Panc1 (cell line): Measurements from ENCODE around the gene JAZF1. TPM values are rescaled to one million over a fixed set of nuclear protein-coding genes. Genes with fewer than 3 reads are reported as not detected.

Experiments used
- ATAC-seq: fragments of 200-7000 bp; cut with Tn5 transposase; 2 replicates; pipeline ENCODE4 v1.9.1; 2020; ENCODE audit warnings: mild to moderate bottlenecking, moderate library complexity
- BruUV-seq: library from RNA; stranded (reverse); fragments of 400-500 nt; replicated peaks from 2 replicates; lab custom pipeline; 2021; lab: Mats Ljungman, UMichigan
- CTCF ChIA-PET: fragments of 300-600 bp; sonication (Branson Sonifier 250); formaldehyde crosslinking; loops from one replicate; lab custom pipeline; 2022; ENCODE audit warnings: antibody characterized with exemption; lab: Charles Lee
- POLR2A ChIA-PET: fragments of 300-600 bp; sonication (Branson Sonifier 250); formaldehyde crosslinking; loops from one replicate; lab custom pipeline; 2022; ENCODE audit warnings: antibody characterized with exemption; lab: Charles Lee
- DNase-seq: peaks from one replicate; pipeline ENCODE4 v3.0.0-alpha.2; 2010; ENCODE audit warnings: low read depth, low spot score
- H3K27ac ChIP-seq: 2 replicates; pipeline ENCODE4 v1.5.1; 2011; ENCODE audit warnings: mild to moderate bottlenecking, low read length, inconsistent platforms
- H3K27me3 ChIP-seq: fragments of 200-500 bp; sonication (Bioruptor generic); 2 replicates; pipeline ENCODE4 v1.6.0; 2014; ENCODE audit warnings: low read length, inconsistent platforms; ENCODE audit not compliant: control insufficient read depth, insufficient read depth
- H3K36me3 ChIP-seq: fragments of 200-500 bp; sonication (Bioruptor generic); 2 replicates; pipeline ENCODE4 v1.5.1; 2014; ENCODE audit warnings: inconsistent platforms, mild to moderate bottlenecking, low read length, moderate library complexity; ENCODE audit not compliant: control insufficient read depth, insufficient read depth
- H3K4me1 ChIP-seq: 2 replicates; pipeline ENCODE4 v1.5.1; 2011; ENCODE audit warnings: inconsistent platforms, mild to moderate bottlenecking, low read length, moderate library complexity; ENCODE audit not compliant: control insufficient read depth, insufficient read depth
- H3K4me3 ChIP-seq, 2 experiments: 2 replicates each; pipeline ENCODE4 v1.5.1; 2011 to 2012; ENCODE audit warnings: low read depth in 2 of 2, low read length in 2 of 2, mild to moderate bottlenecking in 2 of 2, inconsistent platforms in 1 of 2, moderate library complexity in 1 of 2
- H3K9me3 ChIP-seq: fragments of 200-500 bp; sonication (Bioruptor generic); 2 replicates; pipeline ENCODE4 v1.5.1; 2014; ENCODE audit warnings: low read depth, mild to moderate bottlenecking, inconsistent platforms, low read length, moderate library complexity; ENCODE audit not compliant: control insufficient read depth, insufficient read depth
- POLR2AphosphoS5 ChIP-seq: IDR thresholded peaks from 2 replicates; pipeline ENCODE4 v1.6.1; 2012; ENCODE audit warnings: mild to moderate bottlenecking, low read depth, low read length, moderate library complexity
- REST ChIP-seq, 2 experiments: IDR thresholded peaks; 2 replicates each; pipeline ENCODE4 v1.6.1; 2011 to 2012; ENCODE audit warnings: low read depth in 2 of 2, control low read depth in 1 of 2, low read length in 1 of 2, mild to moderate bottlenecking in 1 of 2, moderate library complexity in 1 of 2; ENCODE audit not compliant: insufficient read depth in 1 of 2
- SIN3A ChIP-seq: IDR thresholded peaks from 2 replicates; pipeline ENCODE4 v1.6.1; 2012; ENCODE audit warnings: low read depth, mild to moderate bottlenecking, low read length, moderate library complexity, borderline replicate concordance; ENCODE audit not compliant: insufficient read depth
- TCF7L2 ChIP-seq: IDR thresholded peaks from 2 replicates; pipeline ENCODE4 v1.6.1; 2011; ENCODE audit warnings: mild to moderate bottlenecking, low read depth, low read length, inconsistent platforms
- in situ Hi-C: cut with HindIII; loops from 2 replicates; pipeline ENCODE4 v1.10.0; 2016; ENCODE audit warnings: low sequenced_read_pairs, low pct_unique_long_range_greater_than_20kb
- intact Hi-C: fragments of 100-400 bp; cut with micrococcal nuclease; formaldehyde crosslinking; loops from one replicate; pipeline ENCODE4 v1.10.0; 2022; ENCODE audit not compliant: unreplicated experiment
- total RNA-seq: library from RNA; stranded (reverse); gene quantifications from one replicate; pipeline ENCODE4 v1.2.1, GENCODE V29; 2021; ENCODE audit not compliant: unreplicated experiment
- TF ChIP-seq, protein P1 (sequence below): fragments of 450-650 bp; IDR thresholded peaks from 2 replicates; pipeline ENCODE4 v1.5.1; 2017; ENCODE audit warnings: mild to moderate bottlenecking

Gene JAZF1
- total RNA-seq, 1 experiment from 2014 or later = 8.8 TPM

DNA sequence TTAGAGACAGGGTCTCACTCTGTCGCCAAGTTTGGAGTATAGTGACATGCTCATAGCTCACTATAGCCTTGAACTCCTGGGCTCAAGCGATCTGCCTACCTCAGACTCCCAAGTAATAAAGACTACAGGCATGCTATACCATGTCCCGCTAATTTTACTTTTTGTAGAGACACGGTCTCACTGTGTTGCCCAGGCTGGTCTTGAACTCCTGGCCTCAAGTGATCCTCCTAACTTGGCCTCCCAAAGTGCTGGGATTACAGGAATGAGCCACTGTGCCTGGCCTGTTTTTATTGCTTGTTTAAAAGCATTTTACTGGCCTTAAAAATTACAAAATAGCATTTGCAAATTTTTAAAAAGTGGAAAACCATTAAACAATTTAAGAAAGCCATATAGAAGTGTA lies 135.0 kb downstream of the JAZF1 start:
- peak overlapping the region; percentile 41; the same call in 1 of the 2 replicates for H3K27ac ChIP-seq
- no peaks in the 10 kb centered on the region for H3K27me3 ChIP-seq
- peaks cover 14% of the 10 kb centered on the region for H3K4me1 ChIP-seq
- in situ Hi-C loops = no loop called here
- no peaks in the 10 kb centered on the region for H3K36me3 ChIP-seq
- ATAC-seq = no peak
- DNase-seq = no peak
- ChIA-PET CTCF (no interaction called here), POLR2A (no interaction called here)
- TF ChIP-seq POLR2AphosphoS5 = no peak
- TF ChIP-seq SIN3A = no peak
- TF ChIP-seq, protein P1, sequence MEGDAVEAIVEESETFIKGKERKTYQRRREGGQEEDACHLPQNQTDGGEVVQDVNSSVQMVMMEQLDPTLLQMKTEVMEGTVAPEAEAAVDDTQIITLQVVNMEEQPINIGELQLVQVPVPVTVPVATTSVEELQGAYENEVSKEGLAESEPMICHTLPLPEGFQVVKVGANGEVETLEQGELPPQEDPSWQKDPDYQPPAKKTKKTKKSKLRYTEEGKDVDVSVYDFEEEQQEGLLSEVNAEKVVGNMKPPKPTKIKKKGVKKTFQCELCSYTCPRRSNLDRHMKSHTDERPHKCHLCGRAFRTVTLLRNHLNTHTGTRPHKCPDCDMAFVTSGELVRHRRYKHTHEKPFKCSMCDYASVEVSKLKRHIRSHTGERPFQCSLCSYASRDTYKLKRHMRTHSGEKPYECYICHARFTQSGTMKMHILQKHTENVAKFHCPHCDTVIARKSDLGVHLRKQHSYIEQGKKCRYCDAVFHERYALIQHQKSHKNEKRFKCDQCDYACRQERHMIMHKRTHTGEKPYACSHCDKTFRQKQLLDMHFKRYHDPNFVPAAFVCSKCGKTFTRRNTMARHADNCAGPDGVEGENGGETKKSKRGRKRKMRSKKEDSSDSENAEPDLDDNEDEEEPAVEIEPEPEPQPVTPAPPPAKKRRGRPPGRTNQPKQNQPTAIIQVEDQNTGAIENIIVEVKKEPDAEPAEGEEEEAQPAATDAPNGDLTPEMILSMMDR = no peak
- TF ChIP-seq TCF7L2 = no peak
- TF ChIP-seq REST (IDR thresholded peaks at IDR 0.05; ENCODE audit: insufficient read depth in 1 of 2, low read depth in 2 of 2, low read length in 1 of 2) = no peak
- no peak overlapping the region for H3K4me3 ChIP-seq
- BruUV-seq = no TSS peak
- H3K9me3 ChIP-seq = no peaks in the 10 kb centered on the region
- intact Hi-C loops = no loop called here

DNA sequence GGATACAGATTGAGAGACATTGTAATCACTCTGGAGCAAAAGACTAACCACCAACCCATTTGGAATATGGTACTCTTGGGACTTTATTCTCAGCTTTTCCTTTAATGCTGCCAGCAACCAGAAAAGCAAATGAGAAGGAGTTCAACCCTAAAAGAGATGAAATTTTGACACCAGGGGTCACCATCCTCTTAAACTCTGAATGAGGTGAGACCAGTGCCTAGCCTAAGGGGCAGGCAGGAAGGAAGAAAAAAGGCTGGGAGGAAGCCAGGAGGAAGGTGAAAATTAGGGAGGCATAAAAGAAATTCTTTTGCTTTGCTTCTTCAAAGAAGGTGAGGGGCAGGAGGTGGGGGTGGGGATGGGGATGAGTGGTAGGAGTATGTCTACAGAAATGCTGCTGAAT lies 135.8 kb downstream of the JAZF1 start:
- POLR2A ChIA-PET = no interaction called here
- Histone ChIP-seq H3K4me1 (peaks cover 21% of the 10 kb centered on the region), H3K4me3 (no peak overlapping the region), H3K27ac (peak overlapping the region; percentile 36; the same call in 1 of the 2 replicates), H3K36me3 (no peaks in the 10 kb centered on the region), H3K27me3 (no peaks in the 10 kb centered on the region), H3K9me3 (no peaks in the 10 kb centered on the region)
- intact Hi-C loops (no loop called here), in situ Hi-C loops (no loop called here)
- CTCF ChIA-PET = no interaction called here
- TF ChIP-seq POLR2AphosphoS5 (no peak), SIN3A (no peak), REST (IDR thresholded peaks at IDR 0.05; ENCODE audit: insufficient read depth in 1 of 2, low read depth in 2 of 2, low read length in 1 of 2) (no peak), TCF7L2 (no peak)
- TF ChIP-seq, protein P1 = peak; percentile 18; the same call in 1 of the 2 replicates
- no peak for DNase-seq
- ATAC-seq = no peak
- no TSS peak for BruUV-seq
